Astrocyte of the cerebellum (primary cell): ENCODE data around the gene CDX2.
"Not testable (repeated sequence)": the region's sequence is repeated elsewhere in the genome, so short reads cannot be mapped to it uniquely, and the experiment has no call there.

Experiments
- DNase-seq: peaks from one replicate; pipeline ENCODE4 v3.0.0-alpha.2; 2011; ENCODE audit warnings: low read depth
- H3K4me3 ChIP-seq: 2 replicates; pipeline ENCODE4 v1.5.1; 2011; ENCODE audit warnings: mild to moderate bottlenecking, low read depth, low read length, moderate library complexity
- CTCF ChIP-seq: IDR thresholded peaks from 2 replicates; pipeline ENCODE4 v1.5.1; 2012; ENCODE audit warnings: low read length, low read depth, moderate library complexity, mild to moderate bottlenecking; ENCODE audit errors: missing control alignments
- in situ Hi-C: cut with HindIII; loops from 2 replicates; pipeline ENCODE4 v1.10.0; 2017; ENCODE audit warnings: low sequenced_read_pairs

CDX2 gene

GRCh38 chr13:27965740-27966640, 3.1 kb downstream of the CDX2 start:
- in situ Hi-C loops = loop anchor here (25.0 kb wide), 1 partner anchor 129 kb away; no protein-coding TSS in a partner anchor
- TF ChIP-seq CTCF = no peak
- no peak overlapping the region for H3K4me3 ChIP-seq
- DNase-seq = no peak

- TF ChIP-seq CTCF = no peak
- DNase-seq = no peak
- in situ Hi-C loops = loop anchor here (25.0 kb wide), 1 partner anchor 128 kb away; no protein-coding TSS in a partner anchor
- H3K4me3 ChIP-seq = no peak overlapping the region
Observed at GRCh38 chr13:27965343-27965739, 3.8 kb downstream of the CDX2 start.

GRCh38 chr13:27964741-27965323, 4.3 kb downstream of the CDX2 start:
- no peak for DNase-seq
- in situ Hi-C loops = loop anchor here (25.0 kb wide), 1 partner anchor 128 kb away; no protein-coding TSS in a partner anchor
- H3K4me3 ChIP-seq = no peak overlapping the region
- no peak for TF ChIP-seq CTCF

GRCh38 chr13:27964206-27964605, 4.9 kb downstream of the CDX2 start:
- H3K4me3 ChIP-seq, DNase-seq: not testable (repeated sequence)
- in situ Hi-C loops = loop anchor here (25.0 kb wide), 1 partner anchor 127 kb away; no protein-coding TSS in a partner anchor

- no peak for TF ChIP-seq CTCF
- in situ Hi-C loops = loop anchor here (25.0 kb wide), 1 partner anchor 126 kb away; no protein-coding TSS in a partner anchor
- DNase-seq = no peak
- no peak overlapping the region for H3K4me3 ChIP-seq
Observed at GRCh38 chr13:27963491-27963890, 5.6 kb downstream of the CDX2 start.

GRCh38 chr13:27962982-27963381, 6.1 kb downstream of the CDX2 start:
- no peak for TF ChIP-seq CTCF
- in situ Hi-C loops = loop anchor here (25.0 kb wide), 1 partner anchor 126 kb away; no protein-coding TSS in a partner anchor
- DNase-seq = no peak
- no peak overlapping the region for H3K4me3 ChIP-seq
